Body of pancreas (tissue), 4 donors: ENCODE data around the gene TANC1.

ENCODE experiments used
- CTCF ChIP-seq, 7 experiments: fragments of 450-650 bp in 4 of 7; fragments of 200-600 bp in 3 of 7; sonication (generic) in 3 of 7; IDR thresholded peaks; one replicate each; pipeline ENCODE4 v1.5.1; 2016 to 2019; ENCODE audit warnings: antibody characterized with exemption in 7 of 7
- POLR2A ChIP-seq, 3 donors: fragments of 450-650 bp; IDR thresholded peaks; one replicate each; pipeline ENCODE4 v1.6.1; 2016; ENCODE audit warnings: antibody characterized with exemption in 3 of 3, mild to moderate bottlenecking in 2 of 3

DNA sequence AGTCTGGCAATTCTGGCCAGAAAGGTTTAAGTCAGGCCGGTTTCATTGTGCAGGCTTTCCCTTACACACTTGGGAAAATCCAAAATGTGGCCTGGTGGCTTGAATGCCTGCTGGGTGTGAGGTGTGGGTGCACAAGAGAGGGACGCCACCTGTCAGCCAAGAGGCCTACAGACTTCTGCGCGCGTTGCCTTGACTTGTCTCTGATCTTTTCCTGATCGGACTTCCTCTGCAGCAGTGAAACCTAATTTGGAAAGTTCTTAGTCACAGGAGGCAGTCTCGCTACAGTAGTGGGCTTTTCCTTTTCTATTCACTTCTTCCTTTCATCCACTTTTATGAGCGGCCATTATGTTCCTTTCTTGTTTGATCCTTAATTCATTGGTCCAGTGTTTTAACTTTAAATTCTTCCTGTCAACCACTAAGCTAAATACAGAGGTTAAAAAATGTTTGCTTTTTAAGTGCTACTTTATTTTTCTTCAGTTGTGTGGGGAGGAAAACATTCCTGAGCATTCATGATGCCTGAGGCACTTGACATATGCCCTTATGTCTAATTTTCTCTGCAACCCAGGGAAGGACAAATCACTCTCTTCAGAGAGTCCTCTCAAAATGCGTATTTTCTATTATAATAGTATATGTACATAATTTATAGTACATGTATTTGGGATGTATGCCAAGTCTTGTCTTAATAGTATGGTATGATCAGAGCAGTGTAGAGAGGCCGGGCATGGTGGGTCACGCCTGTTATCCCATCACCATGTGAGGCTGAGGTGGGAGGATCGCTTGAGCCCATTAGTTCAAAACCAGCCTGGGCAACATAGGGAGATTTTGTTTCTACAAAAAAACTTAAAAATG is 189.1 kb downstream of the TANC1 start:
- TF ChIP-seq CTCF (IDR thresholded peaks at IDR 0.05) (no peak), POLR2A (IDR thresholded peaks at IDR 0.05) (no peak)
